Naive B cell (primary cell): ENCODE measurements around the gene ZBTB20. TPM values are rescaled to one million over a fixed set of nuclear protein-coding genes. Genes with fewer than 3 reads are reported as not detected.
A peak's percentile ranks its signal among the peaks of the same experiment; 100 is the strongest.

Source experiments
- ATAC-seq, 2 donors: fragments of 150-1000 bp; cut with Tn5 transposase; 2 replicates each; pipeline ENCODE4 v1.10.0; 2021; ENCODE audit warnings: low read depth in 2 of 2, mild to moderate bottlenecking in 2 of 2, moderate library complexity in 2 of 2
- DNase-seq: peaks from one replicate; pipeline ENCODE4 v3.0.0; 2022
- H3K27ac Mint-ChIP-seq, 6 donors: one replicate each; pipeline ENCODE4 v1.8.0; 2020 to 2022; ENCODE audit warnings: mild to moderate bottlenecking in 6 of 6, mixed read lengths in 6 of 6, moderate library complexity in 5 of 6, inconsistent platforms in 2 of 6
- H3K27me3 Mint-ChIP-seq, 3 donors: one replicate each; pipeline ENCODE4 v1.8.0; 2021 to 2022; ENCODE audit warnings: mixed read lengths in 3 of 3, mild to moderate bottlenecking in 1 of 3
- H3K36me3 Mint-ChIP-seq, 2 donors: one replicate each; pipeline ENCODE4 v1.8.0; 2020 to 2022; ENCODE audit warnings: mixed read lengths in 2 of 2, inconsistent platforms in 1 of 2, mild to moderate bottlenecking in 1 of 2
- H3K4me1 Mint-ChIP-seq, 3 donors: one replicate each; pipeline ENCODE4 v1.8.0; 2020 to 2022; ENCODE audit warnings: mixed read lengths in 3 of 3, inconsistent platforms in 1 of 3, mild to moderate bottlenecking in 1 of 3, moderate library complexity in 1 of 3
- H3K4me3 Mint-ChIP-seq, 8 donors: one replicate each; pipeline ENCODE4 v1.8.0; 2020 to 2022; ENCODE audit warnings: mild to moderate bottlenecking in 8 of 8, mixed read lengths in 8 of 8, moderate library complexity in 8 of 8, inconsistent platforms in 2 of 8
- H3K9me3 Mint-ChIP-seq, 7 donors: one replicate each; pipeline ENCODE4 v1.8.0; 2020 to 2022; ENCODE audit warnings: mixed read lengths in 7 of 7, mild to moderate bottlenecking in 5 of 7, inconsistent platforms in 2 of 7, moderate library complexity in 1 of 7
- polyA plus RNA-seq, 6 donors: library from polyadenylated mRNA; unstranded; fragments of 300-500 nt; fragmentation: Illumina TruSeq; gene quantifications; one replicate each; pipeline ENCODE4 v1.2.3, GENCODE V29; 2021; ENCODE audit warnings: low read depth in 6 of 6

Gene ZBTB20
- polyA plus RNA-seq, 6 donors from 2014 or later = 20.4 to 38.5 (median 34.6) TPM

GRCh38 chr3:114527036-114527644 lies 619.9 kb downstream of the ZBTB20 start:
- Mint-ChIP-seq H3K27ac (peak overlapping the region in 2 of 6 donors; percentile 18 to 24), H3K36me3 (peaks cover 11 to 13% of the 10 kb centered on the region in 2 donors), H3K9me3 (no peaks in the 10 kb centered on the region), H3K27me3 (no peaks in the 10 kb centered on the region), H3K4me1 (peaks cover 0 to 4% (median 0%) of the 10 kb centered on the region in 3 donors), H3K4me3 (no peak overlapping the region)
- DNase-seq = no peak
- ATAC-seq = no peak

DNA sequence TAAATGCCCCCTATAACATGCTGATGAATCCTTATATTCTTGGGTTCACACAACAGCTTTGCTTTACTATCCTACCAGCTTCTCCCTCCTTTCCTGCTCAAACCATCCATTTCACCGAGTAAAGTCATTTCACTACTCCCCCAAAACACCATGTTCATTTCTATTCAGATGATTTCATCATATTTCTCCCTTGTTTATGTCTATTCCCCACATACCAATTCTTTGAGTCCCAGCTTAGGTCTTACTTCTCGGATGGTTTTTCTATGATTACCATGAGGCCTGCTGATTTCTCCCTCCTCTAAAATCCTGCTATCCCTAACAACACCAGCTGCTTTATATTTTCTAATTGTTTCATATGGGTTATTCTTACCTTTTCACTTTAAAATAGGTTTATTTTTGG lies 621.8 kb downstream of the ZBTB20 start:
- peaks cover 0 to under 1% of the 10 kb centered on the region in 2 donors for H3K36me3 Mint-ChIP-seq
- no peak for ATAC-seq
- H3K27ac Mint-ChIP-seq = no peak overlapping the region
- no peak overlapping the region for H3K4me3 Mint-ChIP-seq
- no peaks in the 10 kb centered on the region for H3K27me3 Mint-ChIP-seq
- H3K9me3 Mint-ChIP-seq = no peaks in the 10 kb centered on the region
- no peak for DNase-seq
- no peaks in the 10 kb centered on the region for H3K4me1 Mint-ChIP-seq

DNA sequence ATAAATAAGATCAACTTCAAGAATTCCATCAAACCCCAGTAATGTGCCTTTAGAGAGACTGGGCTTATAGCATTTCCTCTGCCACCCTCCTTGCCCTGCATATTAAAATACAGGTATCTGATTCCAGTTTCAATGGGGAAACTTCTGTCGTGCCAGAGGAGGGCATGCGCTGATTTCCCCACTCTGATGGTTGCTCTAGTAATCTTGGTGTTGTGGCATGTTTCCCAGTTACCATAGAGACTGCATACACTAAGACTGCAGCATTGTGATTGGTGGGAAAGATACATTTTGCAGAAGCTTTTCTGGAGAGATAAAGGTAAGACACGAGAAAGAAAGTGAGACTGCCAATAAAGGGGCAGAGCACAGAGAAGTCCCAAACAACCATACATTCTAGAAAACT lies 627.7 kb downstream of the ZBTB20 start:
- ATAC-seq (peak; percentile 98), DNase-seq (peak; percentile 57)
- H3K4me1 Mint-ChIP-seq = peaks cover 0 to 8% (median 0%) of the 10 kb centered on the region in 3 donors
- H3K4me3 Mint-ChIP-seq = no peak overlapping the region
- no peak overlapping the region for H3K27ac Mint-ChIP-seq
- H3K36me3 Mint-ChIP-seq = peaks cover 8 to 10% of the 10 kb centered on the region in 2 donors
- H3K9me3 Mint-ChIP-seq = peaks cover 0 to 1% (median 0%) of the 10 kb centered on the region in 7 donors
- H3K27me3 Mint-ChIP-seq = no peaks in the 10 kb centered on the region

DNA sequence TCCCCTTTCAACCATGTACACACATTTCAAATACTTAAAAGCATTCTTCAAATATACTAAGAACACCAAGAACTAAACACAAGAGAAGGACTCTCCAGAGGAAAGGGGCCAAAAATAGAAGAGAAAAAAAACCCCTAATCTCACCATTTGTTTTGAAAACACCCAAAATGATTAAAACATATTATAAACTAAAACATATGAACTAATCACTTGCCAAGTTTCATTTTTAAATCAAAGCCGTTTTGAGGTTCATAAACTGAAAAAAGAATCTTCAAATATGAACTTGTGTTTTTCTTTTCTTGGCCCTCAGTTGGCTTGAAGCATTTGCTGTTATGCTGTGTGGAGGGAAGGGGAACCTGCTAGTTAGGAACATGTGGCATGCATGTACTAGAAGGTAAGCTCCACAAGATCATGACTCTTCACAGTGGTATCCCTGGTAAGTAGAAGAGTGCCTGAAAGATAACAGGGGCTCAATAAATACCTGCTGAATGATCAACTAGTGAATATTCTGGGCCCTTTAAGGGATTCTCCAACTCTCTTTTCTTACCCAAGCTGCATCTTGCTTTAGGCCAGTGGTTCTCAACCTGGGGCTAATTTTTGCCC lies 628.8 kb downstream of the ZBTB20 start:
- H3K9me3 Mint-ChIP-seq = peaks cover 0 to 1% (median 0%) of the 10 kb centered on the region in 7 donors
- H3K4me3 Mint-ChIP-seq = no peak overlapping the region
- peaks cover 8 to 12% of the 10 kb centered on the region in 2 donors for H3K36me3 Mint-ChIP-seq
- peaks cover 0 to 9% (median 2%) of the 10 kb centered on the region in 3 donors for H3K4me1 Mint-ChIP-seq
- H3K27ac Mint-ChIP-seq = peak overlapping the region in 1 of 6 donors; percentile 2
- H3K27me3 Mint-ChIP-seq = no peaks in the 10 kb centered on the region
- DNase-seq (no peak), ATAC-seq (no peak)

GRCh38 chr3:114510201-114510600 lies 636.9 kb downstream of the ZBTB20 start:
- Mint-ChIP-seq H3K4me3 (peak overlapping the region in 1 of 8 donors; percentile 17), H3K27me3 (no peaks in the 10 kb centered on the region), H3K36me3 (peaks cover 0 to 14% of the 10 kb centered on the region in 2 donors), H3K27ac (no peak overlapping the region), H3K4me1 (peaks cover 13 to 28% (median 23%) of the 10 kb centered on the region in 3 donors), H3K9me3 (peaks cover 0 to 1% (median 0%) of the 10 kb centered on the region in 7 donors)
- DNase-seq (no peak), ATAC-seq (peak; percentile 64 to 70)

DNA sequence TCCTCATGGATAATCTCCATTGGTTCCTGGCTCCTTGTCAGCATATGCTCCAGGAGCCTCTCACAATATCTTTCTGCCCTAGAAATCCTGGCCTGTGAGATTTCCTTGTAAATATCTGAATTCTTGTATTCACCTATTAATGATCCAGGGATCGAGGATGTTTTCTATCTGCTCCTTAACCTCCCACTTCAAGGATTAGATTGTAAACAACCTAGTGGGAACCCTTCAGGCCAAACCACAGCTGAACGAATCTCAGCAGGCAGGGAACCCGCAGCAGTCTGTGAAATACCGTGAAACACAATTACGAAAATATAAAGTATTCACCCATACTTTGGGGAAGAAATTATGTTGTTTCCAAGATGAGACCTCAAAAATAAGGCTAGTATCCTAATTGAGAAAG lies 637.3 kb downstream of the ZBTB20 start:
- H3K36me3 Mint-ChIP-seq = peaks cover 0 to 14% of the 10 kb centered on the region in 2 donors

GRCh38 chr3:114508976-114509375 lies 638.1 kb downstream of the ZBTB20 start:
- Mint-ChIP-seq H3K36me3 (peaks cover 0 to 8% of the 10 kb centered on the region in 2 donors), H3K27ac (no peak overlapping the region), H3K9me3 (no peaks in the 10 kb centered on the region), H3K27me3 (no peaks in the 10 kb centered on the region), H3K4me3 (no peak overlapping the region), H3K4me1 (peaks cover 9 to 28% (median 23%) of the 10 kb centered on the region in 3 donors)
- no peak for DNase-seq
- ATAC-seq = no peak

More for the DNA sequence above, 637.3 kb downstream of the ZBTB20 start:
- no peak for ATAC-seq
- Mint-ChIP-seq H3K4me1 (peaks cover 13 to 28% (median 23%) of the 10 kb centered on the region in 3 donors), H3K4me3 (no peak overlapping the region), H3K9me3 (no peaks in the 10 kb centered on the region), H3K27me3 (no peaks in the 10 kb centered on the region), H3K27ac (no peak overlapping the region)
- DNase-seq = no peak

DNA sequence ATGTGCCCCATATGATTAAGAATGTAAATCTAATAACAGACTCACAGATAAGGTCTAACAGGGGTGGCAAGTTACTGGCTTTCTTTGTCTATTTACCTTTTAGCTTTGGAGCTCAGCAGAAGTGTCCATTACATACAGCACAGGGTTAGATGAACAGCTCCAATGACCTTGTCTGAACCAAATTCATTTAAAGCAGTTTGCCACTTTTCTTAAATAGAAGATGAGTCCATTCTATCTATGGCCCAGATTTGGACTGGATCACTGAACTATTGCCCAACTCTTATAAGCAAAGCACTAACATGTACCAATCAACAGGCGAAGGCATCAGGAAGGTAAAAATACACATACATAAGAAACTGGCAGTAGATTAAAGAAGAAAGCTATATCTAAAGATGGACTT lies 638.9 kb downstream of the ZBTB20 start:
- ATAC-seq = no peak
- no peak overlapping the region for H3K27ac Mint-ChIP-seq
- H3K27me3 Mint-ChIP-seq = no peaks in the 10 kb centered on the region
- H3K4me3 Mint-ChIP-seq = no peak overlapping the region
- H3K36me3 Mint-ChIP-seq = peaks cover 0 to 8% of the 10 kb centered on the region in 2 donors
- no peaks in the 10 kb centered on the region for H3K9me3 Mint-ChIP-seq
- DNase-seq = no peak
- H3K4me1 Mint-ChIP-seq = peaks cover 9 to 28% (median 21%) of the 10 kb centered on the region in 3 donors

- DNase-seq (no peak), ATAC-seq (no peak)
- peaks cover 9 to 32% (median 23%) of the 10 kb centered on the region in 3 donors for H3K4me1 Mint-ChIP-seq
- no peaks in the 10 kb centered on the region for H3K27me3 Mint-ChIP-seq
- H3K36me3 Mint-ChIP-seq = peaks cover 0 to 8% of the 10 kb centered on the region in 2 donors
- H3K27ac Mint-ChIP-seq = no peak overlapping the region
- no peak overlapping the region for H3K4me3 Mint-ChIP-seq
- H3K9me3 Mint-ChIP-seq = no peaks in the 10 kb centered on the region
These were observed 640.3 kb downstream of the ZBTB20 start for GRCh38 chr3:114506591-114507300.

DNA sequence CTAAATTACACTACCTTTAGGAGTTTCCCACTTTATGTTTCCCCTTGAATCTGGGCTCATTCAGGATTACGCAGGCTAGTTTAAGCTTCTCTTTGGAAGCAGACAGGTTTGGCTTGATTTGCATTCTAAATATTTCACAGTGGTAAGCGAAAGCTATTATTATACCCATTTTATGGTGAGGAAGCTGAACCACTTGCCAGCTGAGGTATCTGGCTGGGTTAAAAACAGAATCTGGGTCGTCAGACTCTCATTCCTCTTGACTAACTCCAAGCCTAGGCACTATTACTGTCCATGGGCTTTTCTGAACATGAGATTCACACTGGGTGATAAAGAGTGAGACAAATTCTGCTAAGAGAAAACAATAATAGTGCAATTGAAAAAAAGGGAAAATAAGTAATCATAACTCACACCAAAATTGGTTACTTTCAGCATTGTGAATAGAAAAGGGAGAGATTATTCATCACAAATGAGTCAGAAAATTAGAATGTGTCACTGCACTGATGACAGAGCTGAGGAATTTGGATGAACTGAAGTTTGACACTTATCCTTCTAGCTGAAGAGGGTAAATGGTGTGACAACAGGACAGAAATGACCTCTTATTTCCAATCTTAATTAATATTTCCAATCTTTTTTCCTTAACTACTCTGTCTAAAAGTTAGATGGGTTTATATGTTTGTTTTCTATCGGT lies 642.0 kb downstream of the ZBTB20 start:
- H3K27ac Mint-ChIP-seq = no peak overlapping the region
- H3K4me3 Mint-ChIP-seq = no peak overlapping the region
- H3K9me3 Mint-ChIP-seq = no peaks in the 10 kb centered on the region
- H3K27me3 Mint-ChIP-seq = no peaks in the 10 kb centered on the region
- DNase-seq (no peak), ATAC-seq (no peak)
- peaks cover 6 to 24% (median 18%) of the 10 kb centered on the region in 3 donors for H3K4me1 Mint-ChIP-seq
- no peaks in the 10 kb centered on the region for H3K36me3 Mint-ChIP-seq

GRCh38 chr3:114502204-114502603 lies 644.9 kb downstream of the ZBTB20 start:
- no peak for ATAC-seq
- Mint-ChIP-seq H3K27ac (peak overlapping the region in 1 of 6 donors; percentile 51), H3K9me3 (no peaks in the 10 kb centered on the region), H3K36me3 (peaks cover 0 to 19% of the 10 kb centered on the region in 2 donors), H3K27me3 (no peaks in the 10 kb centered on the region), H3K4me1 (peaks cover 8 to 28% (median 17%) of the 10 kb centered on the region in 3 donors), H3K4me3 (no peak overlapping the region)
- no peak for DNase-seq

- peak overlapping the region in 2 of 6 donors; percentile 7 to 13 for H3K27ac Mint-ChIP-seq
- peak; percentile 2 for DNase-seq
- H3K4me3 Mint-ChIP-seq = no peak overlapping the region
- H3K27me3 Mint-ChIP-seq = no peaks in the 10 kb centered on the region
- peaks cover 6 to 28% (median 17%) of the 10 kb centered on the region in 3 donors for H3K4me1 Mint-ChIP-seq
- peak; percentile 67 to 69 for ATAC-seq
- peaks cover 0 to 27% of the 10 kb centered on the region in 2 donors for H3K36me3 Mint-ChIP-seq
- no peaks in the 10 kb centered on the region for H3K9me3 Mint-ChIP-seq
These were observed 647.1 kb downstream of the ZBTB20 start for GRCh38 chr3:114499976-114500375.
